CD4-positive, alpha-beta T cell treated with Interferon gamma for 1 hour (primary cell): ENCODE results near the gene ERC2.
"Not testable (repeated sequence)": the region's sequence is repeated elsewhere in the genome, so short reads cannot be mapped to it uniquely, and the experiment has no call there.

Source experiments
- DNase-seq: peaks from one replicate; pipeline ENCODE4 v3.0.0-alpha.2; 2020

ERC2 gene

DNA sequence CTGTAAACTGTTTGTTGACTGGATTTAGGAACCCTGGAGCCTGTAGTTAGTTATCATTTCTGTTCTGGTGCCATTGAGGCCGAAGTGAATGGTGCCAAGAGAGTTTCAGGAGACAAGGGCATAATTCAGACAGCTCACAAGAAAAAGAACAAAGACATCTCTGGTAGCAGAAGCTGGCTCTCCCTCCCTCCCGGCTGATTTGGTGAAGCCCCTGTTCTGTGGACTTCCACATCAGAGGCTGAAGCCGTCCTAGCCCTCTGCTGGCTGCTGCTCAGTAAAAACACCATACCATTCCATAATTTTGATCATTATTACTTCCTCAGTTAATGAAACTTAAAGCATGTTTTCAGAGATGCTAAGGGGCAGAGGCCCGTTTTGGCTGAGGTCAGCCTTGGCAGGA lies 599.9 kb downstream of the ERC2 start:
- DNase-seq = no peak

DNA sequence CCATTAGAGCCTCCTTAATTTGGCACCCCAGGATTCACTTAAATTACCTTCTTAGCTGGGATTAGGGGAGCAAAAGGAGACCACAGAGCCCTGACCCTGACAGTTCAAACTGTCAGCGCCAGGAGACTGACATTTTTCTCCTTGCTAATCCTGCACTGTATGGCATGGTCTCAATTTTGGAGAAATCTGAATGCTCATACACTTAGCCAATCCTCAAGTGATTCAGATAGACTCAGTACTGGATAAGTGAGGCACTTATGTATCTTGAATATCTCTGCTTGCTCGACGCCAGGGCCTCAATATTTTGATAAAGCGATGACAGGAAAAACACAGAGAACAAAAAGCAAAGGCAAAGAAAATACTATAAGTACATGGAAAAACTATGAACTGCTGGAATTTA lies 605.2 kb downstream of the ERC2 start:
- no peak for DNase-seq

DNA sequence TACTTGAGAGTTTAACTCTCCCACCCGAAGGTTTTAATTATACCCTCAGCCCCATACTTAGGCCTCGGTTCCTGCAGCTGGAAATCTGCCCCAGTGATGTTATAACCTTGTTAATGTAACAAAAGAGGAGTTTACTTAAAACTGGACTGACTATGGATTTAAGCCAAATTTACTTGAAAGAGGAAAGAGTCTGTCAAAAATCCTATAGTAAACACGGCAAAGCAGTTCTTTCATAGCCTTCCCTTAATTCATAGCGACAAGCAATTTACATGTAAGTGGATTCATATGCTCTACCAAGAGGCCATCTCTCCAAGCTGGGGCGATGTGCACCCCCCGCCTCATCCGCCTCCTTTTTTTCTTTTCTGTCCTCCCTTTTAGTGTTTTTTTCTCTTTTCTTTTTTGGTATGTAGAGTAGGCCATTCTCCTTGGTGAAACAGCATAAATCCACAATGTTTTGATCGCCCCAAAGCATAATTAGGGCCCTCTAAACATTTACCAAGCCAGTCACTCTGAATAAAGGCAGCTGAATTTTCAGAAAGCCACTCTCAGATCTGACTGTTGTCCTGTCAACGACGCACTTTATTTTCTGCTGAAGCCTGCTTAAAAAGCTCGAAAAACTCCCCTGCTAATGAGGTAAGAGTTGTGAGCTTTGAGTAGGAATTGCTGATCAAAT lies 608.1 kb downstream of the ERC2 start:
- no peak for DNase-seq

- no peak for DNase-seq
Measured at GRCh38 chr3:55859305-55859704, 609.0 kb downstream of the ERC2 start.

GRCh38 chr3:55858727-55859126 lies 609.5 kb downstream of the ERC2 start:
- no peak for DNase-seq

DNA sequence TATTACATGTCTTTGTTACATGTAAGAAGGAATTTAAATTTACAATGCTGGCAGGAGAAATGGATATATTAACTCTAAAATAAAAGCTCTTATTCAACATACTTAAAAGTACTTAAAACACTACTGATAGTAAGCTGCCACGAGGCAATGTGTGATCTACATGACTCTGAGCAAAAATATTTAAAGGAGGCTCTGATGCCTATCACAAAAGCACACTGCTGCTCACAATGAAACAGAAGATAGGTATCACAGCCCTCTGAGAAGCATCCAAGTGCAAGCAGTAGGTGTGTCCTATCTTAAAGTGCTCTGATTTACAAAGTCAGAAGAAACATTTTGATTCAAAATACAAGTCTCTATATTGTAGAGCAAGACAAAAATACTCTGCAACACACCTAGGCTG lies 610.0 kb downstream of the ERC2 start:
- no peak for DNase-seq

- no peak for DNase-seq
Measured at GRCh38 chr3:55857633-55858032, 610.6 kb downstream of the ERC2 start.

DNA sequence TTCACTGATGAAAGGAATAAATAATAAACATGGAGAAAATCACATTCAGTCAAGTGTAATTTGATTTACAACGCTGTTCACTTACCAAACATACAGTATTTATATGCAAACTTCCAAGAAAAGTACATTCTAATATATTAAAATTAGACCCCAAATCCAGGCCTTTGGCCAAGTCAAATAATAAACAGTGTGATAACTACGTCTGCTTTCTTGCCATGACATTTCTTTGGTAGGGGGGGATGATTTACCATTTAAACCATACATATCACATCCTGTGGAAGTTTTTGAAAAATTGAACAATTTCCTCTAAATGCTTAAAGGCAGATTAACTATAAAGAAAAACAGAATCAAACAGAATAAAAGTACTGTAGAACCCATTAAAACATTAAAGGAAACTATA lies 613.0 kb downstream of the ERC2 start:
- DNase-seq = no peak

GRCh38 chr3:55854494-55854893 lies 613.8 kb downstream of the ERC2 start:
- DNase-seq = no peak

DNA sequence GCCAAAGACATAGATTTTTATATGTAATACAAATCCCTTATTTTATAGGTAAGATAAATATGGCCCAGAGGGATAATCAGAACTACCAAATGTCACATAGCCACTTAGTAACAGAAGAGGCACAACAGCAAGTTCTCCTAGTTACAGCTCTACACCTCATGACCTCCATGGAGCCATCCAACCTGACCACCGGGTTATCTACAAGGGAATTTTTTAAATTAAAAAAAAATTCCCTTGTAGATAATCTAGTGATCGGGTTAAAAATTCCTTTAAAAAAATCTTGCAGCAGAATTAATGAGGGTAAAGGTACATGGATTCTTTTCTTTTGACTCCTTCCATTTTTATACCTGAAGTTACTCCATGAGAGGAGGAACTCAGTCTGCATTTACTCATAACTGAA lies 615.9 kb downstream of the ERC2 start:
- DNase-seq = no peak

GRCh38 chr3:55842204-55842603 lies 626.1 kb downstream of the ERC2 start:
- DNase-seq = no peak

DNA sequence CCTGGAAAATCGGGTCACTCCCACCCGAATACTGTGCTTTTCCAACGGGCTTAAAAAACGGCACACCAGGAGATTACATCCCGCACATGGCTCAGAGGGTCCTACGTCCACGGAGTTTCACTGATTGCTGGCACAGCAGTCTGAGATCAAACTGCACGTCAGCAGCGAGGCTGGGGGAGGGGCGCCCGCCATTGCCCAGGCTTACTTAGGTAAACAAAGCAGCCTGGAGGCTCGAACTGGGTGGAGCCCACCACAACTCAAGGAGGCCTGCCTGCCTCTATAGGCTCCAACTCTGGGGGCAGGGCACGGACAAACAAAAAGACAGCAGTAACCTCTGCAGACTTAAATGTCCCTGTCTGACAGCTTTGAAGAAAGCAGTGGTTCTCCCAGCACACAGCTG lies 636.4 kb downstream of the ERC2 start:
- DNase-seq = not testable (repeated sequence)

DNA sequence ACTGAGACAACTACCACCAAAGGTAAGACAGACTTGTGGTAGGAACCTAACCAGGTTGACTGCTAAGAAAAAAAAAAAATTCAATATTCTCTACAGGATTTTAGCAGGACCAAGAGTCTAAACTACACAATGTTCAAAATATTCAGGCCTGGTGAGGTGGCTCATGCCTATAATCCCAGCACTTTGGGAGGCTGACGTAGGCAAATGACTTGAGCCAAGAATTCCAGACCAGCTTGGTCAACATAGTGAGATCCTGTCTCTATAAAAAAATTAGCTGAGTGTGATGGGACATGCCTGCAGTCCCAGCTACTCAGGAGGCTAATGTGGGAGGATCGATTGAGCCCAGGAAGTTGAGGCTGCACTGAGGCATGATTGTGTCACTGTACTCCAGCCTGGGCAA lies 639.6 kb downstream of the ERC2 start:
- DNase-seq = no peak

- no peak for DNase-seq
Measured at GRCh38 chr3:55827786-55828185, 640.5 kb downstream of the ERC2 start.

- DNase-seq = no peak
Measured at GRCh38 chr3:55826731-55827496, 641.4 kb downstream of the ERC2 start.

DNA sequence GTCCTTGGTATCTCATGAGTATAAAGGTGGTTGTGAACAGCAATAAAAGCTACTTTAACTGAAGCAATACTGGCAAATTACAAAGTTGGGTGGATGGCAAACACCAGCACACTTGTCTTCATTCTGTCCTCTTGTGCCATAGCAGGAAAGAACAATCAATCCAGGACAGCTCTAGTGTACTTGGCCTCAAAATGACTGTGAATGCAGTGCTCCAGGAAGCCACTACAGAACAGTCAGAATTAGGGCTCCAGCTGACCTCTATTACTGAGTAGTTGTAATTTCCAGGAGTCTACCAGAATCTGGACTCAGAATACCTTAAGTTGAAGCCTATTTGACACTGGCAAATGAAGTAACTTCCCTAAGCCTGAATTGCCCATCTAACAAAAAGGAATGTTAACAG lies 642.2 kb downstream of the ERC2 start:
- no peak for DNase-seq

DNA sequence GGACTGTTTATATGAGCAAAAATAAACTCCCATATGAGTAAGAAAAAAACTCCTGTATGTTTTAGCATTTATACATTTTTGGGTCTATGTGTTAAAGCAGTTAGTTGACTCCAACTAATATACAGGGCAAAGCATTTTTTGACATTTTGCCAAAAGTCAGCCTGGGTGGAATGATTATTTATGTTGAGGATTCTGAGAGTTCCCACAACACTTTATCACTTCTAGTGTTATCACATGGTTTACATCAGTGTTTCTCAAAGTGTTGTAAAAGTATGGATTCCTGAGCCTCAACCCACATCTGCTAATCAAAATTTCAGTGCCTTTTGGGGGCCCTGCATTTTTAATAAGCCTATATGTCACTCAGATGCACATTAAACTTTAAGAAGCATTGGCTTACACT lies 643.9 kb downstream of the ERC2 start:
- DNase-seq = no peak

GRCh38 chr3:55823829-55824228 lies 644.4 kb downstream of the ERC2 start:
- no peak for DNase-seq

- no peak for DNase-seq
Measured at GRCh38 chr3:55823001-55823400, 645.3 kb downstream of the ERC2 start.

DNA sequence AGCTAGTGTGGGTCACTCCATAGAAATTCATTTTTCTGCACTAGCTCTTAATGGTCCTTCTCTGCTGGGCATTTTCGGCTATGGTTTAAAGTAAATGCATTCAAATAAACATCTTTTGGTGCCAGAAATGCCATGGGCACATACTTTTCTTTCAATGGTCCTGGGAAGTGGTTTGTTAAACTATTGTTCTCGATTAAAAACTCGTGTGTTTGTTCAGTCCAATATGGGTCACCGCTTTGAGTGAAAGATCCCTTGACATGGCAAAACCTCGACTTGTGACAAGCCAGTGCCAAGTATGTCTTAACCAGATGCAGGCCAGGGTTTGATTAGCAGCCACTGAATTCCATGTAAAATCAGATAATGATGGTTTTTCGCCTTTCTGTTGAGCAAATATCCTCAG lies 649.3 kb downstream of the ERC2 start:
- DNase-seq = no peak

DNA sequence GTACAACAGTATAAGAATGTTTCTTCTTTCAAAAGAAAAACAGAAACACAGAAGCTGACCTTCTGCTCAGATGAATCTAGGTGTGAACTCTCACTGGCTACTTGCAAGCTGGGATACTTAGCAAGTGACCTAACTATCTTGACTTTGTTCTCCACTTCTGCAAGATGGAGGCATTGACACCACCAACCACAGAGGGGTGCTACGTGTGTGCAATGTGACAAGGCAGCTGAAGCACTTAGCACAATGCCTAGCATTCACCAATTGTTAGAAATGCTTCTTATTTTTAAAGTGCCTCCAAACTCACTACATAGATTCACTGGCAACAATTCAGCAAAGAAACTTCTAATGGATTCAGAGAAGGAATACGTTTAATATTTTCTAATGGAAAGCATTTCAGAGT lies 649.8 kb downstream of the ERC2 start:
- no peak for DNase-seq

- no peak for DNase-seq
Measured at GRCh38 chr3:55816794-55817576, 651.3 kb downstream of the ERC2 start.

GRCh38 chr3:55815262-55815661 lies 653.0 kb downstream of the ERC2 start:
- no peak for DNase-seq
